ENCODE data around the gene OR4C45.
"Not testable (repeated sequence)": the region's sequence is repeated elsewhere in the genome, so short reads cannot be mapped to it uniquely, and the experiment has no call there.

Gene OR4C45

DNA sequence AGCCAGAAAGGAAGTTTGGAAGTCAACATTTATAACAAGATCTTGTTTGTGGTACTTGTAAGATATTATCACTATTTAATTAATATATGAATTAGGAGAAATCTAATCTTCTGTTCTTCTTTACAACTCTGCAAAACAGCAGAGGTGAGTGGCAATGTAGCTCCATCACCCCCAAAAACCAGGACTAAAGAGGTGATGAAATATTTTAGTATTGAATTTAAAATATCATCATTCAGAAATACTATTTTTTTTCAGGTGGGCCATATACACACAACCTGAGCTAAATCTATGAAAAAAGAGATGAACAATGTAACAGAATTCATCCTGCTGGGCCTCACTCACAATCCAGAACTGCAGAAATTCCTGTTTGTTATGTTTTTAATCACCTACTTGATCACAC, at the start of gene OR4C45:
Gene OR4C45, plus strand, starts transcription at position 301 of the 400 bp plus-strand sequence.
- no peak for DNase-seq (ENCODE audit: low read depth)

DNA sequence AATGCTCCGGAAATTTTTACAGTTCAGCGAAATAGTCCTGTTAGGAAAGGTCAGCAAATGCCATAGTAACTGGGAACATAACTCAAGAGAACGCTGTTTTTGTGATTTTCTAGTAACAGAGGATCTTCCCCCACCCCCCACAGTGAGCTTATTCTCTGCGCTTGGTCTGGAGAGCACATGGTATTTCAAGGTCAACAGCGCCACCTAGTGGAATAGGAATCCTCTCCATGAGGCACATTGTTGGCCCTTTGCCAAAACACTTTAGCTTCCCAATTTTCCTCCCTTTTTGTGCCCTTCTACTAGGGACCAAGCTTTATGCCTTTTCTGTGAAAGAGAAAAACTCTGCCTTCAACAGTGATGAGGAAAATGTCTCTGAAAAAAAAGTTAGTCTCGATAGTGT, 37.1 kb upstream of the OR4C45 start:
- peak; percentile 7 for DNase-seq (ENCODE audit: low read depth)

DNA sequence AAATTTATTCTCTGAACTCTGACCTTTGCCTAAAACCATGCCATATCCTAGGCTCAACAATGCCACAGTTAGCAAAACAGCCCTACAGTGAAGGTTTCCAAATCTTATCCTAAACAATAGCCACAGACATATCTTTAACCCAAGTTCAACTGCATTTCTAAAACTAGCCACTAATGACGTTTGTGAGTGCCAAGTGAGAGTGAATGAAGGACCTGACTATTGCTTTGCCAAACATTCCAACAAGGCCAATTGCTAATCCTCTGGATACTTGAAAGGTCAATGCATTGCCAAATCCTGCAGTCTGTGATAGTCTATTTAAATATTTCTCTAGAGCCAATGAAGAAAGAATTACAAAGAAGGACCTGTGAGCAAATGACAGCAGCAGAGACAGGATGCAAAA, 2.5 kb upstream of the OR4C45 start:
- no peak for DNase-seq (ENCODE audit: low read depth)

DNA sequence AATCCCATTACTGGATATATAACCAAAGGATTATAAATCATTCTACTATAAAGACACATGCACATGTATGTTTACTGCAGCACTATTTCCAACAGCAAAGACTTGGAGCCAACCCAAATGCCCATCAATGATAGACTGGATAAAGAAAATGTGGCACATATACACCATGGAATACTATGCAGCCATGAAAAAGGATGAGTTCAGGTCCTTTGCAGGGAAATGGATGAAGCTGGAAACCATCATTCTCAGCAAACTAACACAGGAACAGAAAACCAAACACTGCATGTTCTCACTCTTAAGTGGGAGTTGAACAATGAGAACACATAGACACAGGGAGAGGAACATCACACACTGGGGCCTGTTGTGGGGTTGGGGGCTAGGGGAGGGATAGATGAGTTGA, 3.6 kb downstream of the OR4C45 start:
- DNase-seq (ENCODE audit: low read depth), result not testable (repeated sequence)

DNA sequence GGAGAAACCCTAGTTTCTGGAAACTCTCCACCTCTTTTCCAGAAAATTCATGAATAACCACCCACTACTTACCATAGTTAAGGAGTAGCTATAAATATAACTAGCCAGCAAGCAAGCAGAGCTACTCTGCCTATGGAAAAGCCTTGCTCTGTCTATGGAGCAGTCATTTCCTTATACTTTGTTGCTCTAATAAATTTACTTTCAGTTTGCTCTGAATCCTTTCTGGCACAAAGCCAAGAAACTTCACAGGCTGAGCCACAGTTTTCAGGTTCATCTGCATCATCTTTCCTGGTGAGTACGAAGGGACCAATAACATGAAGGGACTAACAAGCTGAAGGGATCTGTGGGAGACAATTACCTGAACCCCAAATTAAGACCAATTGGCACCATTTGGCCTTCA, 4.6 kb downstream of the OR4C45 start:
- no peak for DNase-seq (ENCODE audit: low read depth)

DNA sequence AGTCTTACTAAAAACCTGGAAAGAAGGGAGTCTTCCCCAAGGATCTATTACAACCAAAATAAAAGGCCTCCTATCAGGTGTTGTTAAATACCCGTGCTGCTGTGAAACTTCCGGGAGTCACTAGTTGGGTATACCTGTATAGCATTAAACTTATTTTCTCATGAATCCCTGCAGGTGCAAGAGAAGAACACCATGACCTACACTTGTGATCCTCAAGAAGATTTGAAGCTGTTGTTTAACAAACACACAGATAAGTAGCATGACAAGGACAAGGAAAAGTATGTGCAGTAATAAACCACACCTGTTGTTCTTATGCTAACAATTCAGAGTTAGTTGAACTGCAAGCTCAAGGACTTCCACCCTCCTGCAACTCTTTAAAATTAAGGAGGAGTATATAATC, 12.0 kb downstream of the OR4C45 start:
- no peak for DNase-seq (ENCODE audit: low read depth)

DNA sequence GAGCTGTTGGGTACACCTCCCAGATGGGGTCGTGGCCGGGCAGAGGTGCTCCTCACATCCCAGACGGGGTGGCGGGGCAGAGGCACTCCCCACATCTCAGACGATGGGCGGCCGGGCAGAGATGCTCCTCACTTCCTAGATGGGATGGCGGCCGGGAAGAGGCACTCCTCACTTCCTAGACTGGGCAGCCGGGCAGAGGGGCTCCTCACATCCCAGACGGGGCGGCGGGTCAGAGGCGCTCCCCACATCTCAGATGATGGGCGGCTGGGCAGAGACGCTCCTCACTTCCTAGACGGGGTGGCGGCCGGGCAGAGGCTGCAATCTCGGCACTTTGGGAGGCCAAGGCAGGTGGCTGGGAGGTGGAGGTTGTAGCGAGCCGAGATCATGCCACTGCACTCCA, 30.4 kb downstream of the OR4C45 start:
- DNase-seq (ENCODE audit: low read depth), result not testable (repeated sequence)

DNA sequence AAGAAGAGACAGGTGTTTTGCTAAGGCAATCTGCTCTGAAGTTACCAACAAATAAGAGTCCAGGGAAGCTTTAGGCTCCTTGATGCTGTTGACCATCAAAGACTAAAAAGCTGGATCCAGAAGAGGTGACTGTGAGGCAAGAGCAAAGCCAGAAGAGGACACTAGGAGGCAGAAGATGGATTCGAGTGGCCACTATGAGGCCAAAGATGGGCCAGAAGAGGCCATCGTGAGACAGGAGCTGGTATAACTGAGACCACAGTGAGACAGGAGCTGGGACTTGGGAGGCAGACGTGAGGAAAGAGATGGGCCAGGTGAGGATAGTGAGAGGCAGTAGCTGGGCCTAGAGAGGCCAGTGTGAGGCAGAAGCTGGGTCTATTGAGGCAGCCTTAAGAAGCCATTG, 37.7 kb downstream of the OR4C45 start:
- DNase-seq (ENCODE audit: low read depth), result no peak

DNA sequence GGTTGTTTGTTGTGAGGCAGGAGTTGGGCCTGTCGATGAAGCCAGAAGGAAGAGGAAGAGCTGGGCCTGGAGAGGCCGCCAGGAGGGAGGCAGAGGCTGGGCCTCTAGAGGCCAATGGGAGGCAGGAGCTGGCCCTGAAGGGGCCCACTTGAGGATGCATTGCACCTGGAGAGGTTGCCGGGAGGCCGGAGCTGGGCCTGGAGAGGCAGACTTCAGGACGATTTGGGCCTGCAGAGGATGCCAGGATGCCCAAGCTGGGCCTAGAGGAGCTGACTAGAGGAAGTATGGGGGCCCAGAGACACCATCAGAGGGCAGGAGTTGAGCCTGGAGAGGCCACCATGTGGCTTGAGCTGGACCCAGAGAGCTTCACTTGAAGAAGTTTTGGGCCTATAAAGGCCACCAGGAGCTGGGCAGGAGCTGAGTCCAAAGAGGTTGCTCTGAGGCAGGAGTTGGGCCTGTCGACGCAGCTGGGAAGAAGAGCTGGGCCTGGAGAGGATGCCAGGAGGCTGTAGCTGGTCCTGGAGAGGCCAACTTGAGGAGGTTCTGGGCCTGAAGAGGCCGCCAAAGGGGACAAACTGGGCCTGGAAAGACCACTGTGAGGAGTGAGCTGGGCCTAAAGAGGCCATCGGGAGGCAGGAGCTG, 39.0 kb downstream of the OR4C45 start:
- DNase-seq (ENCODE audit: low read depth), result no peak

DNA sequence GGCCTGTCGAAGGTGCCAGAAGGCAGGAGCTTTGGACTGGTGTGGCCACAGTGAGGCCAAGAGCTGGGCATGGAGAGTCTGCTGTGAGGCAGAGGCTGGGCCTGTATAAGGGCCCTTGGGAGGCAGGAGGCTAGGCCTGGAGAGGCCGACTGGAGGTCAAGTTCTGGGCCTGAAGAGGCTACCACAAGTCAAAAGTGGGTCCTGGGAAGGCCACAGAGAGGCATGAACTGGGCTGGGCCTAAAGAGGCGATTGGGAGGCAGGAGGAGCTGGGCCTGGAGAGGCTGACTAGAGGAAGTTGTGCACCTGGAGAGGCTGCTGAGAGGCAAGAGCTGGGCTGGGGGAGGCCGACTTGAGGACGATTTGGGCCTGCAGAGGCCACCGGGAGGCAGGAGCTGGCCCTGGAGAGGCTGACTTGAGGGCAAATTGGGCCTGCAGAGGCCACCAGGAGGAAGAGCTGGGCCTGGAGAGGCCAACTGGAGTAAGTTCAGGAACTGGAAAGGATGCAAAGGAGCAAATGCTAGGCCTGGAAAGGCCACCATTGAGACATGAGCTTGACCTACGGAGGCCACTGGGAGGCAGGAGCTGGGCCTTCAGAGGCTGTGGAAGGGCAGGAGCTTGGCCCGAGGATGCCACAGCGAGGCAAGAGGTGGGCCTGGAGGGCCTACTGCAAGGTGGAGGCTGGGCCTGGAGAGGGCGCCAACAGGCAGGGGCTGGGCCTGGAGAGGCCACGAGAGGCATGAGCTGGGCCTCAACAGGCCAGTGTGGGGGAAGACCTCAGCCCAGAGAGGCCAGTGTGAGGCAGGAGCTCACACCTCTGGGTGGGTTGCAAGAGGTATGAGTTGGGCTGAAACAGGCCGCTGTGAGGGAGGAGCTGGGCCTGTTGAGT, 39.8 kb downstream of the OR4C45 start:
- DNase-seq (ENCODE audit: low read depth), result no peak

DNA sequence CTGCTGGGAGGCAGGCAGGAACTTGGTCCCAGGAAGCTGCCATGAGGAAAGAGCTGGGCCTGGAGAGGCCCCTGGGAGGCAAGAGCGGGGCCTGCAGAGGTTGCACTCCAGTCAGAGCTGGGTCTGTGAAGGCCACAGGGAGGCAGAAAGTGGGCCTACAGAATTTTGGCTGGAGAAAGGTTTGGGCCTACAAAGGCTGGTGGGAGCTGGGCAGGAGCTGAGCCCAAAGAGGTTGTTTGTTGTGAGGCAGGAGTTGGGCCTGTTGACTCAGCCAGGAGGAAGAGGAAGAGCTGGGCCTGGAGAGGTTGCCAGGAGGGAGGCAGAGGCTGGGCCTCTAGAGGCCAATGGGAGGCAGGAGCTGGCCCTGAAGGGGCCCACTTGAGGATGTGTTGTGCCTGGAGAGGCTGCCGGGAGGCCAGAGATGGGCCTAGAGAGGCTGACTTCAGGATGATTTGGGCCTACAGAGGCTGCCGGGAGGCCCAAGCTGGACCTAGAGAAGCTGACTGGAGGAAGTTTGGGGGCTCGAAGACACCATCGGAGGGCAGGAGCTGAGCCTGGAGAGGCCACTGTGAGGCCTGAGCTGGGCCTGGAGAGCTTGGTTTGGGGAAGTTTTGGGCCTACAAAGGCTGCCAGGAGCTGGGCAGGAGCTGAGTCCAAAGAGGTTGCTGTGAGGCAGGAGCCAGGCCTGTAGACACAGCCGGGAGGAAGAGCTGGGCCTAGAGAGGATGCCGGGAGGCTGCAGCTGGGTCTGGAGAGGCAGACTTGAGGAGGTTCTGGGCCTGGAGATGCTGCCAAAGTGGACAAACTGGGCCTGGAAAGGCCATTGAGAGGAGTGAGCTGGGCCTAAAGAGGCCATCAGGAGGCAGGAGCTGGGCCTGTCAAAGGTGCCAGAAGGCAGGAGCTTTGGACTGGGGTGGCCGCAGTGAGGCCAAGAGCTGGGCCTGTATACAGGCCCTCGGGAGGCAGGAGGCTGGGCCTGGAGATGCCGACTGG, 40.7 kb downstream of the OR4C45 start:
- DNase-seq (ENCODE audit: low read depth), result no peak

DNA sequence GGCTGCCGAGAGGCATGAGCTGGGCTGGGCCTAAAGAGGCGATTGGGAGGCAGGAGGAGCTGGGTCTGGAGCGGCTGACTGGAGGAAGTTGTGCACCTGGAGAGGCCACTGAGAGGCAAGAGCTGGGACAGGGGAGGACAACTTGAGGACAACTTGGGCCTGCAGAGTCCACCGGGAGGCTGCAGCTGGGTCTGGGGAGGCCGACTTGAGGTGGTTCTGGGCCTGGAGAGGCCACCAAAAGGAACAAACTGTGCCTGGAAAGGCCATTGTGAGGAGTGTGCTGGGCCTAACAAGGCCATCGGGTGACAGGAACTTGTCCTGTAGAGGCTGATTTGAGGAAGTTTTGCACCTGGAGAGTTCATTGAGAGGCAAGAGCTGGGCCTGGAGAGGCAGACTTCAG, 41.5 kb downstream of the OR4C45 start:
- DNase-seq (ENCODE audit: low read depth), result no peak

DNA sequence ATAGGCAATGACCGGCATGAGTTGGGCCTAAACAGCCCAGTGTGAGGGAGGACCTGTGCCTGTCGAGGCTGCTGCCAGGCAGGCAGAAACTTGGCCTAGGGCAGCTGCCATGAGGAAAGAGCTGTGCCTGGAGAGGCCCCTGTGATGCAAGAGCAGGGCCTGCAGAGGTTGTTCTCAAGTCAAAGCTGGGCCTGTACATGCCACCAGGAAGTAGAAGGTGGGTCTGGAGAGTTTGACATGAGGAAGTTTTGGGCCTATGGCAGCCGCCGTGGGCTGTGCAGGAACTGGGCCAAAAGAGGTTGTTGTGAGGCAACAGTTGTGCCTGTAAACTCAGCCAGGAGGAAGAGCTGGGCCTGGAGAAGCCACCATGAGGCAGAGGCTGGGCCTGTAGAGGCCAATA, 43.2 kb downstream of the OR4C45 start:
- DNase-seq (ENCODE audit: low read depth), result no peak

DNA sequence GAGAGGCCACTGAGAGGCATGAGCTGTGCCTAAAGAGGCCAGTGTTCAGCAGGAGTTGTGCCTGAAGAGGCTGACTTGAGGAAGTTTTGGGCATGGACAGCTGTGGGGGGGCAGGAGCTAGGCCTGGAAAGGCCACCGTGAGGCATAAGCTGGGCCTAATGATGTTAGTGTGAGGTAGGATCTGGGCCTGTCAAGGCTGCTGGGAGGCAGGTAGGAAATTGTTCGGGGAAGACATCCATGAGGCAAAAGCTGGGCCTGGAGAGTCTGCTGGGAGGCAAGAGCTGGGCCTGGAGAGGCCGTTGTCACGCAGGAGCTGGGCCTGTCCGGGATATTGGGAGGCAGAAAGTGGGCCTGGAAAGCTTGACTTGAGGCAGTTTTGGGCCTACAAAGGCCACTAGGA, 44.9 kb downstream of the OR4C45 start:
- DNase-seq (ENCODE audit: low read depth), result no peak

DNA sequence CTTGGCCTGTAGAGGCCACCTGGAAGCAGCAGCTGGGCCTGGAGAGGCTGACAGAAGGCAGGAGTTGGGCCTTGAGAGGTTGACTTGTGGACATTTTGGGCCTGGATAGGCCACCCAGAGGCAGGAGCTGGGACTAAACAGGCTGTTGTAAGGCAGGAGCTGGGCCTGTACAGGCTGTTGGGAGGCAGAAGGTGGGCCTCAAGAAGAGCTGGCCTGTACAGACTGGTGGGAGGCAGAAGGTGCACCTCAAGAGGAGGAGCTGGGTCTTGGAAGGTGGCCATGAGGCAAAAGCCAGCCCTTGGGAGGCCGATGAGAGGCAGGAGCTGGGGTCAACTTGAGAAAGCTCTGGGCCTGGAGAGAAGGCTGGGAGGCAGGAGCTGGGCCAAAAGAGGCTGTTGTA, 45.3 kb downstream of the OR4C45 start:
- DNase-seq (ENCODE audit: low read depth), result no peak

DNA sequence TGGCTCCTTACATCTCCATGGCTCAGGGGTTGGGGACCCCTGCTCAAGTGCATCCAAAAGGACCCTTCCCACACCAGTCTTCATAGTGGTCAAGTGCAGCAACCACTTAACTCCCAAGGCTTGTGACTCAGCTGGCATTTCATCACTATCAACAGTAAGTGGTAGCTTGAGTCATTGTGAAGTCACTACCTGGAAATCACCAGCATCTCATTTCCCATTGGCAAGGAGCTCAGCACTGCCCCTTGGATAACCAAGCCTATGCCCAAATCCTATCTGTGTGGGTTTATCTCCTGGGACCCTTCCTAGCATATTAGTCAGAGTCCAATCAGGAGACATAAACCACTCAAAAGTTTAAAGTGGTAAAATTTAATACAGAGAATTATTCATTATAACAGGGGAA, 46.3 kb downstream of the OR4C45 start:
- DNase-seq (ENCODE audit: low read depth), result not testable (repeated sequence)

DNA sequence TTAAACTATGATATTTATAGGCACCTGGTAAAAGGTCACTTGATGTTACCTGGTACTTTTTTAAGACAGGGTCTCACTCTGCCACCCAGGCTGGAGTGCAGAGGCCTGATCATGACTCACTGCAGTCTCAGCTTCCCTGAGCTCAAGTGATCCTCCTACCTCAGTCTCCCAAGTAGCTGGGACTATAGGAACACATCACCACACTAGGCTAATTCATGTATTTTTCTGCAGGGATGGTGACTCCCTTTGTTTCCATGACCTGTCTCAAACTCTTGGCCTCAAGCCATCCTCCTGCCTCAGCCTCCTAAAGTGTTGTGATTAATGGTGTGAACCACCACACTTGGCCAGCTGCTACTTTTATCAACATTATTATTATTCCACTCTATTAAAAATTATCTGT, 47.6 kb downstream of the OR4C45 start:
- DNase-seq (ENCODE audit: low read depth), result no peak

Measured in HS-27A (cell line).